Ovary (tissue), 3 donors: ENCODE data around the gene RHBG.

Experiments
- POLR2A ChIP-seq: fragments of 450-650 bp; IDR thresholded peaks from one replicate; pipeline ENCODE4 v1.6.1; 2017; ENCODE audit warnings: antibody characterized with exemption, mild to moderate bottlenecking, moderate library complexity
- TF ChIP-seq, protein P1 (sequence below), 3 donors: fragments of 450-650 bp in 2 of 3; fragments of 200-600 bp in 1 of 3; IDR thresholded peaks; one replicate each; pipeline versions ENCODE4 v1.5.1 to v1.8.0; 2016 to 2022; ENCODE audit warnings: antibody characterized with exemption in 3 of 3, mild to moderate bottlenecking in 1 of 3
- donor health status: DM: no; HTN: no; CAD: no.

DNA sequence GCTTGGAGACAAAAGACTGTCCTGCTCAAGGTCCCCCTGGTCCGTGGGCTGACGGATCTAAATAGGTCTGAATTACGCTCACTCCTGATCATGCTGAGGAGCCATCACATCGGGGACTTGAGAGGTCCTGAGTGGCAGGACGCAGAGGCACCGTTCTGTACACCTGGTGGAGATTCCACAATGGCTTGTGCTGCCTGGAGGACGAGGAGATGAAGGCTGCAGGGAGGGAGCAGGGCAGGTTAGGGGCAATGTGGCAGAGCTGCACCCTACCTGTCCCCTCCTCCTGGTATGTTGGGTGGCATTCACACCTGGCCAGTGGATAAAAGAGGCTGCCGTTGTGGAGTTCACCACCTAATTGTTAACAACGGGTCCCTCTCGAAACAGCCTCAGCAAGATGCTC is 38.7 kb downstream of the RHBG start:
- no peak for TF ChIP-seq POLR2A
- TF ChIP-seq, protein P1, sequence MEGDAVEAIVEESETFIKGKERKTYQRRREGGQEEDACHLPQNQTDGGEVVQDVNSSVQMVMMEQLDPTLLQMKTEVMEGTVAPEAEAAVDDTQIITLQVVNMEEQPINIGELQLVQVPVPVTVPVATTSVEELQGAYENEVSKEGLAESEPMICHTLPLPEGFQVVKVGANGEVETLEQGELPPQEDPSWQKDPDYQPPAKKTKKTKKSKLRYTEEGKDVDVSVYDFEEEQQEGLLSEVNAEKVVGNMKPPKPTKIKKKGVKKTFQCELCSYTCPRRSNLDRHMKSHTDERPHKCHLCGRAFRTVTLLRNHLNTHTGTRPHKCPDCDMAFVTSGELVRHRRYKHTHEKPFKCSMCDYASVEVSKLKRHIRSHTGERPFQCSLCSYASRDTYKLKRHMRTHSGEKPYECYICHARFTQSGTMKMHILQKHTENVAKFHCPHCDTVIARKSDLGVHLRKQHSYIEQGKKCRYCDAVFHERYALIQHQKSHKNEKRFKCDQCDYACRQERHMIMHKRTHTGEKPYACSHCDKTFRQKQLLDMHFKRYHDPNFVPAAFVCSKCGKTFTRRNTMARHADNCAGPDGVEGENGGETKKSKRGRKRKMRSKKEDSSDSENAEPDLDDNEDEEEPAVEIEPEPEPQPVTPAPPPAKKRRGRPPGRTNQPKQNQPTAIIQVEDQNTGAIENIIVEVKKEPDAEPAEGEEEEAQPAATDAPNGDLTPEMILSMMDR (IDR thresholded peaks at IDR 0.05), result no peak
